HEK293 (cell line): ENCODE results near the gene NME3.

Experiments used
- CTCF ChIA-PET: fragments of 350-600 bp; formaldehyde crosslinking; extraction: SDS; loops from one replicate; lab custom pipeline; 2021; ENCODE audit warnings: antibody characterized with exemption; lab: Yijun Ruan, JAX
- POLR2A ChIA-PET: fragments of 300-600 bp; formaldehyde crosslinking; extraction: SDS; loops from one replicate; lab custom pipeline; 2020; ENCODE audit warnings: antibody characterized with exemption, inconsistent platforms; lab: Yijun Ruan, JAX
- H3K27ac ChIP-seq: fragments of 200-500 bp; sonication (Bioruptor generic); 2 replicates; pipeline ENCODE4 v1.5.1; 2014; ENCODE audit warnings: low read depth, low read length, control low read depth, inconsistent platforms; ENCODE audit errors: extremely low read depth
- H3K36me3 ChIP-seq, 2 experiments: fragments of 200-500 bp in 1 of 2; sonication (Bioruptor generic) in 1 of 2; 1 replicate in 1 of 2; 2 replicates in 1 of 2; pipeline ENCODE4 v1.5.1; 2014 to 2017; ENCODE audit warnings: inconsistent platforms in 2 of 2, low read length in 2 of 2; ENCODE audit not compliant: control insufficient read depth in 2 of 2, insufficient read depth in 1 of 2
- H3K4me1 ChIP-seq: fragments of 200-500 bp; sonication (Bioruptor generic); 2 replicates; pipeline ENCODE4 v1.5.1; 2014; ENCODE audit warnings: mild to moderate bottlenecking, low read length, inconsistent platforms; ENCODE audit not compliant: control insufficient read depth, insufficient read depth
- H3K4me3 ChIP-seq: 2 replicates; pipeline ENCODE4 v1.5.1; 2011; ENCODE audit warnings: low read depth, mild to moderate bottlenecking, control low read depth, low read length, moderate library complexity
- H3K9me3 ChIP-seq: fragments of 200-500 bp; sonication (Bioruptor generic); 2 replicates; pipeline ENCODE4 v1.5.1; 2014; ENCODE audit warnings: low read depth, low read length, inconsistent platforms; ENCODE audit not compliant: control insufficient read depth, insufficient read depth
- BCL11B ChIP-seq: fragments of 450-650 bp; formaldehyde crosslinking; IDR thresholded peaks from 2 replicates; pipeline ENCODE4 v1.5.1; 2016; ENCODE audit warnings: low read depth, missing biosample characterization, missing genetic modification characterization
- GLIS1 ChIP-seq: fragments of 450-650 bp; formaldehyde crosslinking; IDR thresholded peaks from 2 replicates; pipeline ENCODE4 v1.5.1; 2016; ENCODE audit warnings: missing biosample characterization, missing genetic modification characterization
- GLIS2 ChIP-seq: fragments of 450-650 bp; formaldehyde crosslinking; IDR thresholded peaks from 2 replicates; pipeline ENCODE4 v1.5.1; 2016; ENCODE audit warnings: missing biosample characterization, missing genetic modification characterization
- HIC1 ChIP-seq: fragments of 450-650 bp; formaldehyde crosslinking; IDR thresholded peaks from 2 replicates; pipeline ENCODE4 v1.5.1; 2016; ENCODE audit warnings: missing biosample characterization, missing genetic modification characterization
- KLF1 ChIP-seq: fragments of 450-650 bp; formaldehyde crosslinking; IDR thresholded peaks from 2 replicates; pipeline ENCODE4 v1.5.1; 2016; ENCODE audit warnings: missing biosample characterization, missing genetic modification characterization
- KLF16 ChIP-seq: fragments of 450-650 bp; formaldehyde crosslinking; IDR thresholded peaks from 2 replicates; pipeline ENCODE4 v1.5.1; 2017; ENCODE audit warnings: missing biosample characterization, missing genetic modification characterization
- MEIS1 ChIP-seq: sonication (generic); formaldehyde crosslinking; IDR thresholded peaks from 2 replicates; pipeline ENCODE4 v1.8.1; 2022; ENCODE audit warnings: missing genetic modification reagents, mild to moderate bottlenecking, borderline replicate concordance
- SP2 ChIP-seq: fragments of 450-650 bp; formaldehyde crosslinking; IDR thresholded peaks from 2 replicates; pipeline ENCODE4 v1.5.1; 2016; ENCODE audit warnings: missing biosample characterization, missing genetic modification characterization
- ZFP69B ChIP-seq: fragments of 450-650 bp; formaldehyde crosslinking; IDR thresholded peaks from 2 replicates; pipeline ENCODE4 v1.5.1; 2016; ENCODE audit warnings: missing biosample characterization, missing genetic modification characterization
- ZIC2 ChIP-seq: fragments of 450-650 bp; formaldehyde crosslinking; IDR thresholded peaks from 2 replicates; pipeline ENCODE4 v1.5.1; 2016; ENCODE audit warnings: missing biosample characterization, missing genetic modification characterization
- ZNF157 ChIP-seq: fragments of 450-650 bp; formaldehyde crosslinking; IDR thresholded peaks from 2 replicates; pipeline ENCODE4 v1.5.1; 2016; ENCODE audit warnings: missing biosample characterization, missing genetic modification characterization
- ZNF174 ChIP-seq: fragments of 450-650 bp; formaldehyde crosslinking; IDR thresholded peaks from 2 replicates; pipeline ENCODE4 v1.5.0; 2017; ENCODE audit warnings: missing biosample characterization, mild to moderate bottlenecking, missing genetic modification characterization
- ZNF223 ChIP-seq: fragments of 450-650 bp; formaldehyde crosslinking; IDR thresholded peaks from 2 replicates; pipeline ENCODE4 v1.5.1; 2016; ENCODE audit warnings: missing biosample characterization, missing genetic modification characterization
- ZNF24 ChIP-seq: fragments of 450-650 bp; formaldehyde crosslinking; IDR thresholded peaks from 2 replicates; pipeline ENCODE4 v1.5.1; 2016; ENCODE audit warnings: missing biosample characterization, missing genetic modification characterization
- ZNF341 ChIP-seq: fragments of 450-650 bp; formaldehyde crosslinking; IDR thresholded peaks from 2 replicates; pipeline ENCODE4; 2016; ENCODE audit warnings: low read depth, missing biosample characterization, missing genetic modification characterization
- ZNF391 ChIP-seq: fragments of 450-650 bp; formaldehyde crosslinking; IDR thresholded peaks from 2 replicates; pipeline ENCODE4 v1.5.1; 2016; ENCODE audit warnings: low read depth, missing biosample characterization, missing genetic modification characterization, borderline replicate concordance
- ZNF404 ChIP-seq: fragments of 450-650 bp; formaldehyde crosslinking; IDR thresholded peaks from 2 replicates; pipeline ENCODE4 v1.5.1; 2017; ENCODE audit warnings: missing biosample characterization, missing genetic modification characterization
- ZNF48 ChIP-seq: fragments of 450-650 bp; formaldehyde crosslinking; IDR thresholded peaks from 2 replicates; pipeline ENCODE4 v1.5.1; 2016; ENCODE audit warnings: missing biosample characterization, missing genetic modification characterization
- ZNF548 ChIP-seq: fragments of 450-650 bp; formaldehyde crosslinking; IDR thresholded peaks from 2 replicates; pipeline ENCODE4 v1.5.1; 2016; ENCODE audit warnings: missing biosample characterization, missing genetic modification characterization
- ZNF549 ChIP-seq: fragments of 450-650 bp; IDR thresholded peaks from 2 replicates; pipeline ENCODE4 v1.5.1; 2018; ENCODE audit warnings: missing biosample characterization, missing genetic modification characterization, mild to moderate bottlenecking, inconsistent platforms, moderate library complexity
- ZNF555 ChIP-seq: fragments of 450-650 bp; formaldehyde crosslinking; conservative IDR thresholded peaks from 2 replicates; pipeline ENCODE4 v1.5.1; 2017; ENCODE audit warnings: missing biosample characterization, mild to moderate bottlenecking, missing genetic modification characterization, inconsistent platforms
- ZNF580 ChIP-seq: fragments of 450-650 bp; formaldehyde crosslinking; IDR thresholded peaks from 2 replicates; pipeline ENCODE4 v1.5.1; 2016; ENCODE audit warnings: missing biosample characterization, missing genetic modification characterization
- ZNF585B ChIP-seq: fragments of 450-650 bp; formaldehyde crosslinking; IDR thresholded peaks from 2 replicates; pipeline ENCODE4 v1.5.1; 2016; ENCODE audit warnings: missing biosample characterization, missing genetic modification characterization
- ZNF692 ChIP-seq: fragments of 450-650 bp; formaldehyde crosslinking; IDR thresholded peaks from 2 replicates; pipeline ENCODE4 v1.5.1; 2016; ENCODE audit warnings: missing biosample characterization, missing genetic modification characterization
- ZNF747 ChIP-seq: fragments of 450-650 bp; formaldehyde crosslinking; IDR thresholded peaks from 2 replicates; pipeline ENCODE4 v1.5.1; 2016; ENCODE audit warnings: missing biosample characterization, missing genetic modification characterization
- ZSCAN16 ChIP-seq: fragments of 450-650 bp; formaldehyde crosslinking; IDR thresholded peaks from 2 replicates; pipeline ENCODE4 v1.5.1; 2016; ENCODE audit warnings: missing biosample characterization, missing genetic modification characterization
- ZSCAN18 ChIP-seq: fragments of 450-650 bp; formaldehyde crosslinking; IDR thresholded peaks from 2 replicates; pipeline ENCODE4 v1.5.1; 2016; ENCODE audit warnings: missing biosample characterization, missing genetic modification characterization
- ZSCAN4 ChIP-seq: fragments of 450-650 bp; formaldehyde crosslinking; IDR thresholded peaks from 2 replicates; pipeline ENCODE4 v1.5.1; 2017; ENCODE audit warnings: missing biosample characterization, missing genetic modification characterization

NME3 gene

GRCh38 chr16:1776672-1776955, 5.3 kb upstream of the NME3 start:
- peaks cover 4 to 77% of the 10 kb centered on the region in 2 experiments; a peak in 2 of 3 replicates for H3K36me3 ChIP-seq
- TF ChIP-seq ZNF580 (tag by site-specific recombination) = no peak
- no peak for TF ChIP-seq KLF16 (tag by site-specific recombination)
- TF ChIP-seq ZNF549 (tag by site-specific recombination) = no peak
- no peak for TF ChIP-seq MEIS1 (CRISPR knock-in tag)
- no peak for TF ChIP-seq ZNF341
- H3K4me1 ChIP-seq = peaks cover 9% of the 10 kb centered on the region
- H3K9me3 ChIP-seq = no peaks in the 10 kb centered on the region
- POLR2A ChIA-PET = no interaction called here
- CTCF ChIA-PET = no interaction called here
- H3K4me3 ChIP-seq = no peak overlapping the region
- H3K27ac ChIP-seq = no peak overlapping the region

- Histone ChIP-seq H3K9me3 (no peaks in the 10 kb centered on the region), H3K4me1 (peaks cover 7% of the 10 kb centered on the region), H3K4me3 (no peak overlapping the region)
- ChIA-PET CTCF (no interaction called here), POLR2A (no interaction called here)
- TF ChIP-seq ZNF585B (no peak), ZNF48 (tag by site-specific recombination) (no peak), ZIC2 (tag by site-specific recombination) (peak; percentile 84), KLF1 (tag by site-specific recombination) (0 out of 2 replicates have a peak, but pooled peaks have one; percentile 12), ZSCAN4 (tag by site-specific recombination) (no peak), GLIS1 (tag by site-specific recombination) (peak; percentile 70), HIC1 (tag by site-specific recombination) (no peak), ZNF174 (tag by site-specific recombination) (no peak), ZNF223 (tag by site-specific recombination) (no peak), ZNF555 (tag by site-specific recombination) (no peak), ZNF692 (0 out of 2 replicates have a peak, but pooled peaks have one; percentile 21), ZNF24 (no peak), ZNF391 (tag by site-specific recombination) (no peak), ZFP69B (tag by site-specific recombination) (peak; percentile 38; the same call in 1 of the 2 replicates), GLIS2 (tag by site-specific recombination) (0 out of 2 replicates have a peak, but pooled peaks have one; percentile 43), ZNF548 (tag by site-specific recombination) (no peak), BCL11B (tag by site-specific recombination) (no peak), ZNF747 (no peak), ZNF404 (tag by site-specific recombination) (no peak), ZNF157 (tag by site-specific recombination) (no peak), ZSCAN16 (tag by site-specific recombination) (no peak), SP2 (tag by site-specific recombination) (no peak; the same call in 1 of the 2 replicates), ZSCAN18 (no peak)
- TF ChIP-seq, all 188 proteins: peak for 6
- Histone ChIP-seq H3K36me3 (peaks cover 4 to 76% of the 10 kb centered on the region in 2 experiments; a peak in 2 of 3 replicates), H3K27ac (no peak overlapping the region)
Observed at GRCh38 chr16:1775846-1776671, 4.7 kb upstream of the NME3 start.
